HG03025 (cell line): ENCODE data around the gene COL4A2.

Experiments
- ATAC-seq: cut with Tn5 transposase; IDR thresholded peaks from one replicate; pipeline ENCODE4 v1.9.1; 2021; ENCODE audit warnings: mild to moderate bottlenecking, moderate library complexity; ENCODE audit not compliant: unreplicated experiment, low FRiP score

COL4A2 gene

GRCh38 chr13:110289174-110289573 lies 17.9 kb upstream of the COL4A2 start:
- ATAC-seq = no peak

GRCh38 chr13:110289661-110290060 lies 17.4 kb upstream of the COL4A2 start:
- ATAC-seq = no peak

- ATAC-seq = no peak
These were observed 16.9 kb upstream of the COL4A2 start for GRCh38 chr13:110290153-110290552.

GRCh38 chr13:110290826-110291225 lies 16.3 kb upstream of the COL4A2 start:
- no peak for ATAC-seq

GRCh38 chr13:110291286-110291685 lies 15.8 kb upstream of the COL4A2 start:
- ATAC-seq = no peak

GRCh38 chr13:110293037-110293436 lies 14.0 kb upstream of the COL4A2 start:
- ATAC-seq = no peak

- ATAC-seq = no peak
These were observed 13.4 kb upstream of the COL4A2 start for GRCh38 chr13:110293649-110294048.

GRCh38 chr13:110294146-110294545 lies 12.9 kb upstream of the COL4A2 start:
- ATAC-seq = no peak

- ATAC-seq = no peak
These were observed 12.5 kb upstream of the COL4A2 start for GRCh38 chr13:110294622-110295021.

- ATAC-seq = no peak
These were observed 10.1 kb upstream of the COL4A2 start for GRCh38 chr13:110297011-110297410.

GRCh38 chr13:110297766-110298504 lies 9.1 kb upstream of the COL4A2 start:
- no peak for ATAC-seq

GRCh38 chr13:110298505-110299282 lies 8.4 kb upstream of the COL4A2 start:
- no peak for ATAC-seq

GRCh38 chr13:110299283-110299840 lies 7.7 kb upstream of the COL4A2 start:
- no peak for ATAC-seq

- no peak for ATAC-seq
These were observed 6.8 kb upstream of the COL4A2 start for GRCh38 chr13:110300090-110300815.

GRCh38 chr13:110301083-110301482 lies 6.0 kb upstream of the COL4A2 start:
- ATAC-seq = no peak

- ATAC-seq = no peak
These were observed 5.2 kb upstream of the COL4A2 start for GRCh38 chr13:110301606-110302553.

- ATAC-seq = no peak
These were observed 4.1 kb upstream of the COL4A2 start for GRCh38 chr13:110302997-110303396.

- no peak for ATAC-seq
These were observed 3.4 kb upstream of the COL4A2 start for GRCh38 chr13:110303644-110304043.

GRCh38 chr13:110304256-110304655 lies 2.8 kb upstream of the COL4A2 start:
- no peak for ATAC-seq

- no peak for ATAC-seq
These were observed 2.1 kb upstream of the COL4A2 start for GRCh38 chr13:110305001-110305400.
